HG03575 (cell line): Measurements from ENCODE around the gene UNG.
"Not testable (repeated sequence)": the region's sequence is repeated elsewhere in the genome, so short reads cannot be mapped to it uniquely, and the experiment has no call there.

Experiments used
- ATAC-seq: cut with Tn5 transposase; IDR thresholded peaks from one replicate; pipeline ENCODE4 v1.9.1; 2021; ENCODE audit not compliant: unreplicated experiment, insufficient number of reproducible peaks, low FRiP score; ENCODE audit errors: extremely low read depth

The UNG gene

GRCh38 chr12:109147126-109147525, 49.7 kb downstream of the UNG start:
- not testable (repeated sequence) for ATAC-seq

GRCh38 chr12:109147954-109148353, 50.6 kb downstream of the UNG start:
- ATAC-seq, result no peak

GRCh38 chr12:109150124-109150640, 52.8 kb downstream of the UNG start:
- ATAC-seq, result no peak

GRCh38 chr12:109151457-109151856, 54.1 kb downstream of the UNG start:
- no peak for ATAC-seq

- no peak for ATAC-seq
These were observed 56.5 kb downstream of the UNG start for GRCh38 chr12:109153821-109154441.

- no peak for ATAC-seq
These were observed 57.3 kb downstream of the UNG start for GRCh38 chr12:109154451-109155438.

GRCh38 chr12:109156036-109156435, 58.6 kb downstream of the UNG start:
- no peak for ATAC-seq

- no peak for ATAC-seq
These were observed 59.2 kb downstream of the UNG start for GRCh38 chr12:109156586-109156985.

- no peak for ATAC-seq
These were observed 60.6 kb downstream of the UNG start for GRCh38 chr12:109157986-109158385.

GRCh38 chr12:109160433-109160832, 63.0 kb downstream of the UNG start:
- ATAC-seq, result no peak
